ENCODE measurements around the gene MRPL32.

- TF ChIP-seq CTCF (IDR thresholded peaks at IDR 0.05) (no peak), POLR2AphosphoS5 (IDR thresholded peaks at IDR 0.05; ENCODE audit: insufficient read depth in 1 of 2, low read depth in 1 of 2) (no peak)
Measured at GRCh38 chr7:42964849-42965805, 33.0 kb downstream of the MRPL32 start.
